ENCODE measurements around the gene FANCM. TPM values are rescaled to one million over a fixed set of nuclear protein-coding genes. Genes with fewer than 3 reads are reported as not detected.

The FANCM gene, protein sequence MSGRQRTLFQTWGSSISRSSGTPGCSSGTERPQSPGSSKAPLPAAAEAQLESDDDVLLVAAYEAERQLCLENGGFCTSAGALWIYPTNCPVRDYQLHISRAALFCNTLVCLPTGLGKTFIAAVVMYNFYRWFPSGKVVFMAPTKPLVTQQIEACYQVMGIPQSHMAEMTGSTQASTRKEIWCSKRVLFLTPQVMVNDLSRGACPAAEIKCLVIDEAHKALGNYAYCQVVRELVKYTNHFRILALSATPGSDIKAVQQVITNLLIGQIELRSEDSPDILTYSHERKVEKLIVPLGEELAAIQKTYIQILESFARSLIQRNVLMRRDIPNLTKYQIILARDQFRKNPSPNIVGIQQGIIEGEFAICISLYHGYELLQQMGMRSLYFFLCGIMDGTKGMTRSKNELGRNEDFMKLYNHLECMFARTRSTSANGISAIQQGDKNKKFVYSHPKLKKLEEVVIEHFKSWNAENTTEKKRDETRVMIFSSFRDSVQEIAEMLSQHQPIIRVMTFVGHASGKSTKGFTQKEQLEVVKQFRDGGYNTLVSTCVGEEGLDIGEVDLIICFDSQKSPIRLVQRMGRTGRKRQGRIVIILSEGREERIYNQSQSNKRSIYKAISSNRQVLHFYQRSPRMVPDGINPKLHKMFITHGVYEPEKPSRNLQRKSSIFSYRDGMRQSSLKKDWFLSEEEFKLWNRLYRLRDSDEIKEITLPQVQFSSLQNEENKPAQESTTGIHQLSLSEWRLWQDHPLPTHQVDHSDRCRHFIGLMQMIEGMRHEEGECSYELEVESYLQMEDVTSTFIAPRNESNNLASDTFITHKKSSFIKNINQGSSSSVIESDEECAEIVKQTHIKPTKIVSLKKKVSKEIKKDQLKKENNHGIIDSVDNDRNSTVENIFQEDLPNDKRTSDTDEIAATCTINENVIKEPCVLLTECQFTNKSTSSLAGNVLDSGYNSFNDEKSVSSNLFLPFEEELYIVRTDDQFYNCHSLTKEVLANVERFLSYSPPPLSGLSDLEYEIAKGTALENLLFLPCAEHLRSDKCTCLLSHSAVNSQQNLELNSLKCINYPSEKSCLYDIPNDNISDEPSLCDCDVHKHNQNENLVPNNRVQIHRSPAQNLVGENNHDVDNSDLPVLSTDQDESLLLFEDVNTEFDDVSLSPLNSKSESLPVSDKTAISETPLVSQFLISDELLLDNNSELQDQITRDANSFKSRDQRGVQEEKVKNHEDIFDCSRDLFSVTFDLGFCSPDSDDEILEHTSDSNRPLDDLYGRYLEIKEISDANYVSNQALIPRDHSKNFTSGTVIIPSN (N-terminal part only)
- total RNA-seq = 2.5 and 5.9 TPM in 2 replicates

DNA sequence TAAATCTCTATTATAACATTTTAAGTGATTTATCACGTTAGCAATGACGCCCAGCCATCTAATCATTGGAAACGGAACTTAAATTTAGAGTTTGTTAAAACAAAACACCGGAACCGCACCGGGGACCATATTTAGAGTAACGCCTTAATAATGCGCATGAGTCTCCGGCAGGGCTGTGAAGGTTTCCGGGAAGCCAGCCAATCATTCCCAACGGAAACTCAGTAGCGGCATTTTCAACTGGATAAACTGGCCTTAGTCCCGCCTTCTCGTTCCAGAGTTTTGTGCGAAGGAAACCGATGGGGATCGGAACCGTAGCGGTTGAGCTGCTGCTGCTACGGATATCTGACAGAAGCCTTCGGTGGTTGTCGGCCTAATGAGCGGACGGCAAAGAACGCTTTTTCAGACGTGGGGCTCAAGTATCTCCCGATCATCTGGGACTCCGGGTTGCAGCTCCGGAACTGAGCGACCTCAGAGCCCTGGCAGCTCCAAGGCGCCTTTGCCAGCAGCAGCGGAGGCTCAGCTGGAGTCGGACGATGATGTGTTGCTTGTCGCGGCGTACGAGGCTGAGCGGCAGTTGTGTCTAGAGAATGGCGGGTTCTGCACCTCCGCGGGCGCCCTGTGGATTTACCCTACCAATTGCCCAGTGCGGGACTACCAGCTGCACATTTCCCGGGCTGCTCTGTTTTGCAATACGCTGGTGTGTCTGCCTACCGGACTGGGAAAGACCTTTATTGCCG, at the start of gene FANCM:
Gene FANCM (plus strand): TSS at position 272 of the 737 bp plus-strand sequence. CDS start 102 bp downstream, at position 374.

DNA sequence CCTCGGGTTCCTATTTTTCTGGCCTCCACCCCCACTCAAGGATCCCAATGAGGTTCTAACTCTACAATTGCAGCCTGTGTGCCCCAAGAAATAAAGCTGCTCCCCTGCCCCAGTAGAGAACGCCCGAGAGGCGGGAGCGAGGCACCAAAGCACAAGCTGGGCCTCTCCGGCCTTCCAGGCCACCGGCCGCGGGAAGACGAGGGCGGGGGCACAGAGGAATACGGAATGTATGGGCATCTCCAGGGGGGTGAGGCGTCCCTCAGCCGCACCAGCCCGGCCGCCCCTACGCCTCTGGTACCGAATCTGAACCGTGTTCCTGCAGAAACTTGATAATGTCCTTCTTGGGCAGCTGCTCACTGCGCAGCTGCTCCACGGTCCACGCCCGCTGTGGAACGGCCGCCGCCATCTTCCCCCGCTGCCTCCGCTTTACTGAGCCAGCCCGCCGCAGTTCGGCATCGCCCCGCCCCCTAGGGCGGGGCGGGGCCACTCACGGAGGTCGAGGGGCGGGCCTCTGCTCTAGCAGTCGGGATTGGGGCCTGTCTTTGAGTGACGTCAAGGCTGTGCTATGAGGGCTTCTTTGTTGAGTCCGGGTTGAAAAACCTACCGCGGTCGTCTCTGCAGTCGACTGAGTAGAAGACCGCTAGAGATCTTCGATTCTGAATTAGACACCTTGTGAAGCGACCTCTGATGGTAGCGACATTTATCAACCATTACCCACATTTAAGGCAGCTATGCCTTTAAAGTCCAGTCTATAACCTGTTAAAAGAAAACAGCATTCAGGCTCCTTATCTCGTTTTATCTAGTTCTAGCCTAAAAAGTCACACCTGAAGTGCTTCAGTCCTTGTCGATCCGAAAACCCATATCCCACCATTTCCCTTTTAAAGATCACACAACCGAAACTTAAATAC, 1.4 kb upstream of the FANCM start, which contains the start of gene FKBP3:
Gene FKBP3 (minus strand): TSS at position 431 of the 908 bp plus-strand sequence. CDS start 25 bp downstream, at position 406.

Other genes starting within 250 kb of the FANCM start
- 4.2 and 5.0 TPM in 2 replicates for gene KLHL28, start 174.0 kb upstream of the FANCM start, total RNA-seq
- 9.8 and 11.2 TPM in 2 replicates for gene TOGARAM1, start 173.7 kb upstream of the FANCM start, total RNA-seq
- gene PRPF39, start 51.8 kb upstream of the FANCM start, total RNA-seq = 14.4 and 24.8 TPM in 2 replicates
- 38.4 and 42.5 TPM in 2 replicates for gene FKBP3, start 1.4 kb upstream of the FANCM start, total RNA-seq
- 8.2 and 13.9 TPM in 2 replicates for gene MIS18BP1, start 117.3 kb downstream of the FANCM start, total RNA-seq